Measurements from ENCODE around the gene TBC1D26.
A peak's percentile ranks its signal among the peaks of the same experiment; 100 is the strongest.
"Not testable (repeated sequence)": the region's sequence is repeated elsewhere in the genome, so short reads cannot be mapped to it uniquely, and the experiment has no call there.

The TBC1D26 gene

GRCh38 chr17:15731900-15732299 lies at the start of gene TBC1D26:
TBC1D26 (plus strand) TSS chr17:15732283; CDS start chr17:15735349, 3,066 bp downstream.
- DNase-seq = not testable (repeated sequence)

GRCh38 chr17:15683135-15683534 lies 48.9 kb upstream of the TBC1D26 start:
- not testable (repeated sequence) for DNase-seq

- peak; percentile 57 for DNase-seq
Measured at GRCh38 chr17:15683824-15684478, 48.1 kb upstream of the TBC1D26 start, which contains the start of gene TRIM16. TRIM16 (minus strand) TSS chr17:15684311; CDS start chr17:15651609, 32,702 bp downstream.

- not testable (repeated sequence) for DNase-seq
Measured at GRCh38 chr17:15687494-15687893, 44.6 kb upstream of the TBC1D26 start.

GRCh38 chr17:15698967-15699366 lies 33.1 kb upstream of the TBC1D26 start:
- not testable (repeated sequence) for DNase-seq

GRCh38 chr17:15699413-15699924 lies 32.6 kb upstream of the TBC1D26 start, which contains the start of gene ZNF286A:
ZNF286A (plus strand) TSS chr17:15699752; CDS start chr17:15700330, 578 bp downstream.
- DNase-seq = peak; percentile 99

GRCh38 chr17:15699937-15700336 lies 32.1 kb upstream of the TBC1D26 start:
- not testable (repeated sequence) for DNase-seq

GRCh38 chr17:15704239-15704638 lies 27.8 kb upstream of the TBC1D26 start:
- not testable (repeated sequence) for DNase-seq

- not testable (repeated sequence) for DNase-seq
Measured at GRCh38 chr17:15704813-15705212, 27.3 kb upstream of the TBC1D26 start.

- DNase-seq = not testable (repeated sequence)
Measured at GRCh38 chr17:15708879-15709278, 23.2 kb upstream of the TBC1D26 start.

- not testable (repeated sequence) for DNase-seq
Measured at GRCh38 chr17:15716601-15717563, 15.2 kb upstream of the TBC1D26 start.

- not testable (repeated sequence) for DNase-seq
Measured at GRCh38 chr17:15730535-15730934, 1.5 kb upstream of the TBC1D26 start.

GRCh38 chr17:15733174-15733789 lies 1.2 kb downstream of the TBC1D26 start:
- not testable (repeated sequence) for DNase-seq

GRCh38 chr17:15736578-15736977 lies 4.5 kb downstream of the TBC1D26 start:
- DNase-seq = not testable (repeated sequence)

- DNase-seq = no peak
Measured at GRCh38 chr17:15738066-15738465, 6.0 kb downstream of the TBC1D26 start.

GRCh38 chr17:15739259-15739658 lies 7.2 kb downstream of the TBC1D26 start:
- DNase-seq = not testable (repeated sequence)

- DNase-seq = not testable (repeated sequence)
Measured at GRCh38 chr17:15740041-15740440, 8.0 kb downstream of the TBC1D26 start.

- DNase-seq = no peak
Measured at GRCh38 chr17:15740570-15741120, 8.6 kb downstream of the TBC1D26 start.

- no peak for DNase-seq
Measured at GRCh38 chr17:15741624-15742023, 9.5 kb downstream of the TBC1D26 start.

GRCh38 chr17:15742051-15742795 lies 10.1 kb downstream of the TBC1D26 start:
- no peak for DNase-seq

- DNase-seq = no peak
Measured at GRCh38 chr17:15742921-15743320, 10.8 kb downstream of the TBC1D26 start.
